Activated T-cell treated with anti-CD3 and anti-CD28 coated beads, Interleukin-2, amount 50 U/mL, for 4 hours (primary cell): ENCODE measurements around the gene MKRN3. TPM values are rescaled to one million over a fixed set of nuclear protein-coding genes. Genes with fewer than 3 reads are reported as not detected.

Source experiments
- ATAC-seq, 2 donors: fragments of 200-7000 bp; cut with Tn5 transposase; one replicate each; pipeline ENCODE4 v1.10.0; 2021
- DNase-seq: peaks from one replicate; pipeline ENCODE4 v3.0.0-alpha.2; 2020
- H3K27me3 Mint-ChIP-seq: one replicate; pipeline ENCODE4 v1.8.0; 2021; ENCODE audit warnings: low read depth, mixed read lengths
- H3K36me3 Mint-ChIP-seq: one replicate; pipeline ENCODE4 v1.8.0; 2022; ENCODE audit warnings: mixed read lengths; ENCODE audit not compliant: insufficient read depth
- H3K4me1 Mint-ChIP-seq: one replicate; pipeline ENCODE4 v1.8.0; 2021; ENCODE audit warnings: low read depth, mixed read lengths
- H3K4me3 Mint-ChIP-seq: one replicate; pipeline ENCODE4 v1.8.0; 2021; ENCODE audit warnings: mild to moderate bottlenecking, moderate library complexity, mixed read lengths
- H3K9me3 Mint-ChIP-seq: one replicate; pipeline ENCODE4 v1.8.0; 2021; ENCODE audit warnings: mixed read lengths
- total RNA-seq, 3 donors: library from RNA; stranded (reverse); gene quantifications; one replicate each; pipeline ENCODE4 v1.2.1, GENCODE V29; 2021

MKRN3 gene
- total RNA-seq, 3 donors from 2014 or later, result 1.6 to 3.8 (median 2.1) TPM

GRCh38 chr15:23606226-23606625, 40.8 kb downstream of the MKRN3 start:
- H3K4me1 Mint-ChIP-seq, result no peaks in the 10 kb centered on the region
- no peaks in the 10 kb centered on the region for H3K36me3 Mint-ChIP-seq
- no peak overlapping the region for H3K4me3 Mint-ChIP-seq
- no peak for DNase-seq
- peaks cover 2% of the 10 kb centered on the region for H3K27me3 Mint-ChIP-seq
- ATAC-seq, result no peak
- H3K9me3 Mint-ChIP-seq, result no peaks in the 10 kb centered on the region

DNA sequence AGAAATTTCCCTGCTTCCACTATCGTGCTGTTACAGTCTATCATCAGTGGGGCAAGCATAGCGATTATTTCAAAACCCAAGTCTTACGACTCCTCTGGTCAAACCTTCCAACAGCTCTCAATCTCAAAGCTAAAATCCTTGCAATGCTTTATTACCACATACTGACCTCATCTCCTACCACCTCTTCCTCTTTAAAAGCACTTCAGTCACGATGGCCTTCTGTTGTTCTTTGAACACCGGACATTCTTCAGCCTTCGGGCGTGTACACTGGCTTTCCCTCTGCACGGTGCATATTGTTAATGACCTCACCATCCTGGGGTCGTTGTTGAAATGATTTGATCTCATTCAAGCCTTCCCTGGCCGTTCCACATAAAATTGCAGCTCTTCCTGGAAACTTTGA, 51.1 kb downstream of the MKRN3 start:
- DNase-seq (no peak), ATAC-seq (no peak)
- Mint-ChIP-seq H3K27me3 (no peaks in the 10 kb centered on the region), H3K36me3 (no peaks in the 10 kb centered on the region), H3K4me3 (no peak overlapping the region), H3K4me1 (no peaks in the 10 kb centered on the region), H3K9me3 (peaks cover 9% of the 10 kb centered on the region)

Other genes with a start within 250 kb of the MKRN3 start
- gene GOLGA6L26, start 231.5 kb upstream of the MKRN3 start, total RNA-seq, result not detected
- not detected for gene GOLGA8S, start 210.9 kb upstream of the MKRN3 start, total RNA-seq
- not detected for gene GOLGA6L2, start 118.4 kb upstream of the MKRN3 start, total RNA-seq
- gene MAGEL2, start 82.2 kb downstream of the MKRN3 start, total RNA-seq, result not detected
- gene NDN, start 121.6 kb downstream of the MKRN3 start, total RNA-seq, result 1 to 10 TPM in 1 of 3 donors, under 1 TPM in 2; 0.33 to 1.3 (median 0.66) TPM